GM12878 (cell line): ENCODE results near the gene MAIP1. TPM values are rescaled to one million over a fixed set of nuclear protein-coding genes. Genes with fewer than 3 reads are reported as not detected.

Experiments
- ATAC-seq: fragments of 200-7000 bp; cut with Tn5 transposase; 3 replicates; pipeline ENCODE4 v1.9.1; 2020; ENCODE audit warnings: mild to moderate bottlenecking, moderate library complexity
- BruUV-seq: library from RNA; stranded (reverse); fragments of 400-500 nt; replicated peaks from 2 replicates; lab custom pipeline; 2021; lab: Mats Ljungman, UMichigan
- CTCF ChIA-PET: fragments of 300-600 bp; sonication (Branson Sonifier 250); formaldehyde crosslinking; extraction: SDS; loops from one replicate; lab custom pipeline; 2021; ENCODE audit warnings: inconsistent platforms; lab: Yijun Ruan, JAX
- POLR2A ChIA-PET: fragments of 350-600 bp; formaldehyde crosslinking; extraction: SDS; loops from one replicate; lab custom pipeline; 2021; ENCODE audit warnings: inconsistent platforms; lab: Charles Lee
- RAD21 ChIA-PET: fragments of 300-600 bp; sonication (Branson Sonifier 250); formaldehyde crosslinking; loops from one replicate; lab custom pipeline; 2023; ENCODE audit warnings: antibody characterized with exemption; ENCODE audit not compliant: unreplicated experiment; lab: Charles Lee
- SMC1A ChIA-PET: fragments of 300-600 bp; sonication (Branson Sonifier 250); formaldehyde crosslinking; loops from one replicate; lab custom pipeline; 2023; ENCODE audit not compliant: unreplicated experiment, uncharacterized antibody; lab: Charles Lee
- DNase-seq: peaks from one replicate; pipeline ENCODE4 v3.0.0-alpha.2; 2011; ENCODE audit warnings: low read depth, low spot score
- FAIRE-seq: peaks from 3 replicates; lab custom pipeline; 2011; peaks lifted over from hg19 to GRCh38; lab: Jason Lieb, UNC
- H2AFZ ChIP-seq: 2 replicates; pipeline ENCODE4 v1.6.0; 2011; ENCODE audit warnings: low read depth, low read length, control low read depth; ENCODE audit not compliant: control insufficient read depth
- H3K27ac ChIP-seq: 2 replicates; pipeline ENCODE4 v1.5.1; 2011; ENCODE audit warnings: control low read depth; ENCODE audit not compliant: control insufficient read depth, insufficient read depth
- H3K27me3 ChIP-seq, 2 experiments: replicated peaks in 1 of 2; 2 replicates each; pipeline versions ENCODE4 v1.6.0 to v1.6.1; 2011; ENCODE audit warnings: low read length in 1 of 2; ENCODE audit not compliant: control insufficient read depth in 2 of 2, insufficient read depth in 2 of 2
- H3K36me3 ChIP-seq, 2 experiments: 2 replicates each; pipeline ENCODE4 v1.5.1; 2011; ENCODE audit warnings: low read length in 1 of 2; ENCODE audit not compliant: control insufficient read depth in 2 of 2, insufficient read depth in 2 of 2
- H3K4me1 ChIP-seq: 2 replicates; pipeline ENCODE4 v1.6.1; 2011; ENCODE audit warnings: mild to moderate bottlenecking, low read length, moderate library complexity, mixed read lengths; ENCODE audit not compliant: control insufficient read depth, insufficient read depth
- H3K4me2 ChIP-seq: 2 replicates; pipeline ENCODE4 v1.6.0; 2011; ENCODE audit warnings: control low read depth; ENCODE audit not compliant: control insufficient read depth, insufficient read depth
- H3K4me3 ChIP-seq: fragments of 200-600 bp; sonication (generic); 2 replicates; pipeline ENCODE4 v1.5.1; 2016
- H3K79me2 ChIP-seq: 2 replicates; pipeline ENCODE4 v1.6.0; 2011; ENCODE audit warnings: low read length; ENCODE audit not compliant: control insufficient read depth, insufficient read depth
- H3K9ac ChIP-seq: 2 replicates; pipeline ENCODE4 v1.8.0; 2011; ENCODE audit warnings: low read length, control low read depth, mixed read lengths; ENCODE audit not compliant: control insufficient read depth, insufficient read depth
- H3K9me3 ChIP-seq: replicated peaks from 3 replicates; pipeline ENCODE4 v1.5.1; 2011; ENCODE audit warnings: mild to moderate bottlenecking, low read length; ENCODE audit not compliant: control insufficient read depth, insufficient read depth
- H4K20me1 ChIP-seq: 2 replicates; pipeline ENCODE4 v1.6.0; 2011; ENCODE audit not compliant: control insufficient read depth, insufficient read depth
- ASH2L ChIP-seq: fragments of 300-600, 200-600 bp; sonication (generic); IDR thresholded peaks from 2 replicates; pipeline ENCODE4 v1.6.1; 2017; ENCODE audit warnings: low read depth, mild to moderate bottlenecking, borderline replicate concordance
- CHD1 ChIP-seq: IDR thresholded peaks from 2 replicates; pipeline ENCODE4 v1.6.1; 2012; ENCODE audit warnings: low read depth, low read length, improper control_type of control experiment
- CREM ChIP-seq: IDR thresholded peaks from 2 replicates; pipeline ENCODE4 v1.6.1; 2014; ENCODE audit warnings: antibody characterized with exemption, low read depth
- MTA2 ChIP-seq: fragments of 450-650 bp; IDR thresholded peaks from 2 replicates; pipeline ENCODE4 v1.6.1; 2016; ENCODE audit warnings: low read depth, mild to moderate bottlenecking, moderate library complexity
- MYB ChIP-seq: fragments of 150-350 bp; IDR thresholded peaks from 2 replicates; pipeline ENCODE4 v1.6.1; 2014; ENCODE audit warnings: mild to moderate bottlenecking, low read depth, low read length, borderline replicate concordance
- MYC ChIP-seq: IDR thresholded peaks from 2 replicates; pipeline ENCODE4 v1.6.1; 2011; ENCODE audit warnings: mild to moderate bottlenecking, low read length, moderate library complexity, inconsistent platforms; ENCODE audit not compliant: insufficient read depth, insufficient replicate concordance, insufficient read length, severe bottlenecking
- NBN ChIP-seq: fragments of 450-650 bp; IDR thresholded peaks from 2 replicates; pipeline ENCODE4 v1.6.1; 2016
- PAX5 ChIP-seq: IDR thresholded peaks from 2 replicates; pipeline ENCODE4 v1.6.1; 2011; ENCODE audit warnings: low read depth, low read length, borderline replicate concordance
- PRDM15 ChIP-seq: fragments of 450-650 bp; formaldehyde crosslinking; IDR thresholded peaks from 2 replicates; pipeline ENCODE4 v1.4.0; 2020; ENCODE audit warnings: mild to moderate bottlenecking, moderate library complexity
- SMAD5 ChIP-seq: IDR thresholded peaks from 2 replicates; pipeline ENCODE4 v1.6.1; 2016; ENCODE audit warnings: antibody characterized with exemption, low read depth
- SUPT20H ChIP-seq: IDR thresholded peaks from 2 replicates; pipeline ENCODE4 v1.6.1; 2011; ENCODE audit warnings: low read depth, mild to moderate bottlenecking, low read length, moderate library complexity, borderline replicate concordance; ENCODE audit not compliant: control insufficient read depth
- ZBTB11 ChIP-seq: fragments of 450-650 bp; formaldehyde crosslinking; IDR thresholded peaks from 2 replicates; pipeline ENCODE4 v1.5.0; 2022; ENCODE audit warnings: mild to moderate bottlenecking, missing genetic modification characterization
- ZBTB40 ChIP-seq: fragments of 450-650 bp; IDR thresholded peaks from 2 replicates; pipeline ENCODE4 v1.6.1; 2016; ENCODE audit warnings: mild to moderate bottlenecking, moderate library complexity, borderline replicate concordance
- ZNF24 ChIP-seq: fragments of 450-650 bp; IDR thresholded peaks from 2 replicates; pipeline ENCODE4 v1.6.1; 2017; ENCODE audit warnings: antibody characterized with exemption, mild to moderate bottlenecking
- WGBS: methylation state at CpG from one replicate; pipeline ENCODE4 v1.1.6; 2016; ENCODE audit warnings: low lambda C conversion rate; ENCODE audit not compliant: insufficient replicate concordance, insufficient coverage; ENCODE audit errors: missing lambda C conversion rate; 5-methylcytosine and 5-hydroxymethylcytosine counted together
- in situ Hi-C: fragments of 300-500 bp; cut with MboI; formaldehyde crosslinking; loops from 9 replicates; pipeline ENCODE4 v1.14.3; 2018; ENCODE audit warnings: mixed read lengths
- intact Hi-C: fragments of 100-400 bp; cut with micrococcal nuclease; formaldehyde crosslinking; loops from one replicate; pipeline ENCODE4 v1.14.2; 2022; ENCODE audit not compliant: unreplicated experiment
- polyA plus RNA-seq, 11 experiments: library from polyadenylated mRNA; depleted of rRNA in 4 of 11; unstranded in 6 of 11; stranded (reverse) in 5 of 11; fragments of >200 nt; fragmentation: Nextera tagmentation in 4 of 11; fragmentation: Illumina TruSeq in 1 of 11; extraction: Ambion mirVana in 4 of 11; extraction: Trizol in 1 of 11; gene quantifications; 1 replicate in 1 of 11; 2 replicates in 10 of 11; pipeline versions ENCODE4 v1.2.1 to v1.2.3, GENCODE V29; 2011 to 2016; ENCODE audit warnings: inconsistent platforms in 2 of 11, missing spikeins in 2 of 11, low read depth in 1 of 11
- total RNA-seq, 4 experiments: library from RNA; depleted of rRNA in 3 of 4; stranded (reverse); fragments of >200 nt in 3 of 4; fragmentation: Illumina TruSeq in 1 of 4; extraction: Trizol in 1 of 4; gene quantifications; 2 replicates each; pipeline versions ENCODE4 v1.2.1 to v1.2.3, GENCODE V29; 2013 to 2021

MAIP1 gene
- total and polyA plus RNA-seq, 10 of the 15 experiments (the other 5 are each of a cell fraction or from before 2014, with no cell fraction given) = 5.4 to 41.4 (median 25.4) TPM

- intact Hi-C loops = loop anchor here (5.0 kb wide), 2 partner anchors 324 to 719 kb away; partner anchors contain the start of gene SPATS2L
- Histone ChIP-seq H3K4me2 (no peak overlapping the region), H4K20me1 (no peaks in the 10 kb centered on the region), H3K4me3 (no peak overlapping the region), H3K79me2 (no peaks in the 10 kb centered on the region), H3K4me1 (0 out of 2 replicates have a peak, but pooled peaks cover 3% of the 10 kb centered on the region), H3K9me3 (no peaks in the 10 kb centered on the region), H3K27me3 (no peaks in the 10 kb centered on the region), H3K9ac (no peak overlapping the region), H3K36me3 (no peaks in the 10 kb centered on the region), H3K27ac (no peak overlapping the region), H2AFZ (no peak overlapping the region)
- SMC1A ChIA-PET = no interaction called here
- ATAC-seq = no peak
- in situ Hi-C loops = no loop called here
- POLR2A ChIA-PET = no interaction called here
- DNase-seq = no peak
- CTCF ChIA-PET = interaction anchor here (4.1 to 7.3 kb wide), 2 partner anchors 488 to 499 kb away, joined by 38 to 97 read pairs; no protein-coding TSS in a partner anchor
- no peak for FAIRE-seq
- BruUV-seq = no TSS peak
- RAD21 ChIA-PET = no interaction called here
- 33% methylated on average over 1 of the region's 1 CpG for WGBS
- TF ChIP-seq MYB = no peak
- no peak for TF ChIP-seq SMAD5
- no peak for TF ChIP-seq ZBTB11
- no peak for TF ChIP-seq ZNF24
- TF ChIP-seq ASH2L = no peak
- no peak for TF ChIP-seq CREM
- no peak for TF ChIP-seq CHD1
- TF ChIP-seq MTA2 = no peak
- TF ChIP-seq PAX5 = no peak
- no peak for TF ChIP-seq NBN
- no peak for TF ChIP-seq SUPT20H
- no peak for TF ChIP-seq MYC
- TF ChIP-seq PRDM15 = no peak
- no peak for TF ChIP-seq ZBTB40
Measured at GRCh38 chr2:199983534-199983933, 28.2 kb downstream of the MAIP1 start.
